Endodermal cell (in vitro differentiated cells): ENCODE data around the gene SERPINI1. TPM values are rescaled to one million over a fixed set of nuclear protein-coding genes. Genes with fewer than 3 reads are reported as not detected.

ENCODE experiments used
- DNase-seq: peaks from one replicate; pipeline ENCODE4 v3.0.0-alpha.2; 2017
- H3K27ac ChIP-seq: 2 replicates; pipeline ENCODE4 v1.5.1; 2013; ENCODE audit warnings: mild to moderate bottlenecking, low read depth, low read length, moderate library complexity
- H3K27me3 ChIP-seq: 2 replicates; pipeline ENCODE4 v1.6.1; 2013; ENCODE audit warnings: mild to moderate bottlenecking, low read length, moderate library complexity; ENCODE audit not compliant: insufficient read depth, control insufficient read depth, poor library complexity, severe bottlenecking
- H3K36me3 ChIP-seq: 2 replicates; pipeline ENCODE4 v1.7.0; 2013; ENCODE audit warnings: mild to moderate bottlenecking, low read length, moderate library complexity; ENCODE audit not compliant: control insufficient read depth, insufficient read depth
- H3K4me1 ChIP-seq: one replicate; pipeline ENCODE4 v1.7.0; 2013; ENCODE audit warnings: low read length; ENCODE audit not compliant: control insufficient read depth, insufficient read depth
- H3K4me3 ChIP-seq: 2 replicates; pipeline ENCODE4 v1.5.1; 2013; ENCODE audit warnings: mild to moderate bottlenecking, low read length, moderate library complexity
- H3K9ac ChIP-seq: 2 replicates; pipeline ENCODE4 v1.6.1; 2013; ENCODE audit warnings: mild to moderate bottlenecking, low read length, moderate library complexity; ENCODE audit not compliant: poor library complexity, severe bottlenecking; ENCODE audit errors: extremely low read depth
- H3K9me3 ChIP-seq: 2 replicates; pipeline ENCODE4 v1.6.1; 2013; ENCODE audit warnings: mild to moderate bottlenecking, low read length, moderate library complexity; ENCODE audit not compliant: control insufficient read depth
- H3K27ac Mint-ChIP-seq: 2 replicates; pipeline ENCODE4 v1.8.0; 2020; ENCODE audit warnings: mixed read lengths
- H3K27me3 Mint-ChIP-seq: 2 replicates; pipeline ENCODE4 v1.8.0; 2021; ENCODE audit warnings: mild to moderate bottlenecking, mixed read lengths; ENCODE audit not compliant: insufficient read depth
- H3K36me3 Mint-ChIP-seq: 2 replicates; pipeline ENCODE4 v1.8.0; 2020; ENCODE audit warnings: low read depth, mixed read lengths
- H3K4me1 Mint-ChIP-seq: 2 replicates; pipeline ENCODE4 v1.8.0; 2020; ENCODE audit warnings: mixed read lengths
- H3K4me3 Mint-ChIP-seq: 2 replicates; pipeline ENCODE4 v1.8.0; 2020; ENCODE audit warnings: mild to moderate bottlenecking, moderate library complexity, mixed read lengths
- H3K9me3 Mint-ChIP-seq: 2 replicates; pipeline ENCODE4 v1.8.0; 2020; ENCODE audit warnings: mild to moderate bottlenecking, mixed read lengths
- CTCF ChIP-seq: fragments of 200-600 bp; sonication (generic); conservative IDR thresholded peaks from 2 replicates; pipeline ENCODE4 v1.5.0; 2021; ENCODE audit warnings: antibody characterized with exemption, mild to moderate bottlenecking
- WGBS, 2 experiments: methylation state at CpG; one replicate each; pipeline versions ENCODE4 v1.1.5 to v1.1.7; 2013; ENCODE audit warnings: missing lambda C conversion rate in 2 of 2, mixed read lengths in 1 of 2; ENCODE audit not compliant: insufficient coverage in 1 of 2, insufficient read length in 1 of 2; 5-methylcytosine and 5-hydroxymethylcytosine counted together
- total RNA-seq, 2 donors: library from RNA; stranded (reverse); fragmentation: NEBNext Ultra II Directional in 1 of 2; extraction: Animal tissue kit (Norgen Biotek cat#: 25700) in 1 of 2; gene quantifications; 2 replicates in 1 of 2; 3 replicates in 1 of 2; pipeline ENCODE4 v1.2.1, GENCODE V29; 2021

SERPINI1 gene
- total RNA-seq, 2 donors from 2014 or later, result 16.1 to 21.2 TPM

DNA sequence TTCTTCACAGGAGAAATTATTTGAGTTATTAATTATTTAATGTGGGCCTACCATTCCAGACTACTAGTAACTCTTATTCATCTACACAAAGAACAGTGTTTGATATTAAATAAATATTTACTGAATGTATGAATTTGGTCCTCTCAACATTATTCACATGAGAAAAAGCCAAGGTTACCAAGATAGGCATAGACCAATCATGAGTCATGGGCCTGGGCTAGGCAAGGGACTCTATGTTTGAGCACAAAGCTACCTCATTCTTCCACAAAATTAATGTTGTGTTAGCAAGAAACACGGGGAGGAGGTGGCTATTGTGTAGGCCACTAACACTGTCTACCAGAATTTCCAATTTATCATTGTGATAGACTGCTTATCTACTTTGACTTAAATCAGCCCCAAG lies 115.7 kb downstream of the SERPINI1 start:
- H3K27me3 Mint-ChIP-seq, result no peaks in the 10 kb centered on the region
- DNase-seq, result no peak
- Histone ChIP-seq H3K9me3 (no peaks in the 10 kb centered on the region), H3K4me1 (no peaks in the 10 kb centered on the region), H3K27ac (no peak overlapping the region), H3K36me3 (no peaks in the 10 kb centered on the region), H3K27me3 (no peaks in the 10 kb centered on the region), H3K9ac (no peak overlapping the region), H3K4me3 (no peak overlapping the region)
- H3K27ac Mint-ChIP-seq, result no peak overlapping the region
- TF ChIP-seq CTCF, result no peak
- WGBS, 2 experiments, result 62% methylated on average over 1 of the region's 1 CpG; no CpG with 5 or more reads in 1 of the 2 experiments
- H3K9me3 Mint-ChIP-seq, result peaks cover 3% of the 10 kb centered on the region
- H3K36me3 Mint-ChIP-seq, result no peaks in the 10 kb centered on the region
- no peak overlapping the region for H3K4me3 Mint-ChIP-seq
- H3K4me1 Mint-ChIP-seq, result no peaks in the 10 kb centered on the region

DNA sequence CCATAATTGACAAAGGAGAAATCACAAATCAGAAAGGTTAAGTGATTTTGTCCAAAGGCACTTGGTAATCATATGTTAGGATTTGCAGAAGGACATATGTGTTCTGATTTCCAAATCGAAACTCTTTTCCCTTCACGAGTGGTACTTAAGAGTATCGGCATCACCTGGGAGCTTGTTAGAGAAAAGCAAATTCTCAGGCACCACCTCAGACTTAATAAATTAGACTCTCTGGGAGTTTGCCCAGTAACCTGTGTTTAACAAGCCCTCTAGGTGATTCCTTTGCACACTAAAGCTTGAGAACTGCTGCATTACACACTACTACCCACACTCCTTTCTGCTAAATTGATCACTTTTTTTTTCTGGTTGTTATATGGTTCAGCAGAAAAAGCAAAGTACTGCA lies 116.2 kb downstream of the SERPINI1 start:
- no peaks in the 10 kb centered on the region for H3K27me3 Mint-ChIP-seq
- H3K27ac Mint-ChIP-seq, result no peak overlapping the region
- Histone ChIP-seq H3K36me3 (no peaks in the 10 kb centered on the region), H3K4me3 (no peak overlapping the region), H3K9ac (no peak overlapping the region), H3K9me3 (no peaks in the 10 kb centered on the region), H3K27me3 (no peaks in the 10 kb centered on the region), H3K4me1 (no peaks in the 10 kb centered on the region), H3K27ac (no peak overlapping the region)
- peaks cover 3% of the 10 kb centered on the region for H3K9me3 Mint-ChIP-seq
- no peak for DNase-seq
- H3K36me3 Mint-ChIP-seq, result no peaks in the 10 kb centered on the region
- 86 to 100% methylated on average over 3 of the region's 3 CpGs for WGBS, 2 experiments
- H3K4me3 Mint-ChIP-seq, result no peak overlapping the region
- no peaks in the 10 kb centered on the region for H3K4me1 Mint-ChIP-seq
- no peak for TF ChIP-seq CTCF

DNA sequence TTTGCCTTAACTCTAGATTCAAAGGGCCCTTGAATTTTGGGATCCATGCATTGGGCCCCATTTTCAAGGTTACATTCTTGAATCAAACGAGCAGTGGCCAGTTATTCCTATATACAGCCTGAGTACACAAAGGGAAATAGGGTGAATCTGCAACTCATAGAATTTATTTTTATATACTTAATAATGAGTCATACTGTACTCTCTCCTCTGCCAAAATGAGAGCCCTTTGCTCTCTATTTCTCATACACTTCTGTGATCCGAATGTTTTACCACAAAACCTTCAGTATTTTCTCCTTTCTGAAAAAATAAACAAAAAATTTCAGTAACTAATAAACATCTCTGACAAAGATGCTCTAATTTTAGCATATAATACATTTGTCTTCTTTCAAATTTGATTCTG lies 116.7 kb downstream of the SERPINI1 start:
- no peak for TF ChIP-seq CTCF
- H3K27ac ChIP-seq, result no peak overlapping the region
- H3K27me3 ChIP-seq, result no peaks in the 10 kb centered on the region
- H3K36me3 ChIP-seq, result no peaks in the 10 kb centered on the region
- 86 to 92% methylated on average over 2 of the region's 2 CpGs for WGBS, 2 experiments
- no peak overlapping the region for H3K4me3 ChIP-seq
- Mint-ChIP-seq H3K36me3 (no peaks in the 10 kb centered on the region), H3K27ac (no peak overlapping the region), H3K4me1 (no peaks in the 10 kb centered on the region), H3K9me3 (peaks cover 3% of the 10 kb centered on the region), H3K27me3 (no peaks in the 10 kb centered on the region), H3K4me3 (no peak overlapping the region)
- no peak for DNase-seq
- H3K9me3 ChIP-seq, result no peaks in the 10 kb centered on the region
- no peak overlapping the region for H3K9ac ChIP-seq
- H3K4me1 ChIP-seq, result no peaks in the 10 kb centered on the region
